ENCODE data around the gene TCF23.
"Not testable (repeated sequence)": the region's sequence is repeated elsewhere in the genome, so short reads cannot be mapped to it uniquely, and the experiment has no call there.

The TCF23 gene

DNA sequence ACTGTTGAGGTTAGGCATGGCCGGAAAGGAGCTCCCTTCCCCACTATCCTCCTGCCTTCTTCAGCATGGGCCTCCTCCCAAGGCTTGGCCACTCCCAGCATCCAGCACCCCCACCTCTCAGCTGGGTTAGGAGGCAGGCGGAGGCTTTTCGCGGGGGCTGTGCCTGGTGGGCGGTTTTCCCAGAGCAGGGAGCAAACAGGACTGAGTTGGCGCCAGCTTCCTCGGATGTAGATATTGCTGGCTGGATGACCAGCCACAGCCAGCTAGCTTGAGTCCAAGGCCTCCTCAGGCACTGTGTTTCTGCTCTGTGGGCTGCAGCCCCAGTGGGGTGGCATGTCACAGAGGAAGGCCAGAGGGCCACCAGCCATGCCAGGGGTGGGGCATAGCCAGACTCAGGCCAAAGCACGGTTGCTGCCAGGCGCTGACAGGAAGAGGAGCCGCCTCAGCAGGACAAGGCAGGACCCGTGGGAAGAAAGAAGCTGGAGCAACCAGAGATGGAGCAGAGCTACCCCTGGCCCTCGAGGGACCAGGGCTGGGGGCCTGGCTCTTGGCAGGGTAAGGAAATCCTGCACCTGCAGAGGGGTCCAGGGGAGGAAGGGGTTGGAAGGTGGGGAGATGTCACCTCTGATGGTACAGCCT lies at the start of gene TCF23:
Gene TCF23 (plus strand): TSS at position 204 of the 639 bp plus-strand sequence. CDS start 130 bp downstream, at position 334.
- H3K4me3 ChIP-seq (ENCODE audit: low read depth in 1 of 2, low read length in 2 of 2) = no peak within 1 kb of the TSS
- no peak within 1 kb of the TSS for H3K9ac ChIP-seq (ENCODE audit: low read depth in 1 of 2, low read length in 2 of 2)
- H3K4me1 ChIP-seq (ENCODE audit: control insufficient read depth in 1 of 2, insufficient read depth in 2 of 2, low read length in 2 of 2) = peaks cover 5 to 6% of the 10 kb centered on the region in 2 donors
- no peaks in the 10 kb centered on the region for H3K27me3 ChIP-seq (ENCODE audit: control insufficient read depth in 1 of 2, insufficient read depth in 2 of 2, low read length in 2 of 2)
- H3K9me3 ChIP-seq (ENCODE audit: control insufficient read depth in 1 of 2, low read length in 2 of 2) = no peaks in the 10 kb centered on the region
- no peak within 1 kb of the TSS for H3K27ac ChIP-seq (ENCODE audit: low read depth, low read length)
- H3K36me3 ChIP-seq (ENCODE audit: control insufficient read depth in 1 of 2, insufficient read depth in 2 of 2, low read length in 2 of 2) = no peaks in the 10 kb centered on the region

DNA sequence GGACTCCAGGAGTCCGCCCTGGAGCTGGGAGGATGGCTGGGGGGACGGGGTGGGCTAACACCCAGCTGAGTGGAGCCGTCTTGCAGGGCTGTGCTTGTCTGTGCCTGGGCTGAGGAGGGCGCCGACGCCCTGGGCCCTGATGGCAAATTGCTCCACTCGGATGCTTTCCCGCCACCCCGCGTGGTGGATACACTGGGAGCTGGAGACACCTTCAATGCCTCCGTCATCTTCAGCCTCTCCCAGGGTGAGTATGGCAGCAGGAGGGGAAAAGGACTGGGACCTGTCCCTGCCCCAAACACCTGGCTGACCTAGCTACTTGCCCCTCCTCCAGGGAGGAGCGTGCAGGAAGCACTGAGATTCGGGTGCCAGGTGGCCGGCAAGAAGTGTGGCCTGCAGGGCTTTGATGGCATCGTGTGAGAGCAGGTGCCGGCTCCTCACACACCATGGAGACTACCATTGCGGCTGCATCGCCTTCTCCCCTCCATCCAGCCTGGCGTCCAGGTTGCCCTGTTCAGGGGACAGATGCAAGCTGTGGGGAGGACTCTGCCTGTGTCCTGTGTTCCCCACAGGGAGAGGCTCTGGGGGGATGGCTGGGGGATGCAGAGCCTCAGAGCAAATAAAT lies 49.4 kb upstream of the TCF23 start:
- Histone ChIP-seq H3K36me3 (ENCODE audit: control insufficient read depth in 1 of 2, insufficient read depth in 2 of 2, low read length in 2 of 2) (peaks cover 20 to 55% of the 10 kb centered on the region in 2 donors), H3K27me3 (ENCODE audit: control insufficient read depth in 1 of 2, insufficient read depth in 2 of 2, low read length in 2 of 2) (no peaks in the 10 kb centered on the region), H3K4me3 (ENCODE audit: low read depth in 1 of 2, low read length in 2 of 2) (no peak overlapping the region), H3K27ac (ENCODE audit: low read depth, low read length) (no peak overlapping the region), H3K9me3 (ENCODE audit: control insufficient read depth in 1 of 2, low read length in 2 of 2) (no peaks in the 10 kb centered on the region), H3K9ac (ENCODE audit: low read depth in 1 of 2, low read length in 2 of 2) (no peak overlapping the region), H3K4me1 (ENCODE audit: control insufficient read depth in 1 of 2, insufficient read depth in 2 of 2, low read length in 2 of 2) (peaks cover 16 to 17% of the 10 kb centered on the region in 2 donors)

DNA sequence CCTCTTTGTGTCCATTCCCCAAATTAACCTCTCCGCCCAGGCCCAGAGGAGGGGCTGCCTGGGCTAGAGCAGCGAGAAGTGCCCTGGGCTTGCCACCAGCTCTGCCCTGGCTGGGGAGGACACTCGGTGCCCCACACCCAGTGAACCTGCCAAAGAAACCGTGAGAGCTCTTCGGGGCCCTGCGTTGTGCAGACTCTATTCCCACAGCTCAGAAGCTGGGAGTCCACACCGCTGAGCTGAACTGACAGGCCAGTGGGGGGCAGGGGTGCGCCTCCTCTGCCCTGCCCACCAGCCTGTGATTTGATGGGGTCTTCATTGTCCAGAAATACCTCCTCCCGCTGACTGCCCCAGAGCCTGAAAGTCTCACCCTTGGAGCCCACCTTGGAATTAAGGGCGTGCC lies 48.8 kb upstream of the TCF23 start:
- Histone ChIP-seq H3K9ac (ENCODE audit: low read depth in 1 of 2, low read length in 2 of 2) (no peak overlapping the region), H3K4me1 (ENCODE audit: control insufficient read depth in 1 of 2, insufficient read depth in 2 of 2, low read length in 2 of 2) (peaks cover 11% of the 10 kb centered on the region in 2 donors), H3K27ac (ENCODE audit: low read depth, low read length) (no peak overlapping the region), H3K4me3 (ENCODE audit: low read depth in 1 of 2, low read length in 2 of 2) (no peak overlapping the region), H3K9me3 (ENCODE audit: control insufficient read depth in 1 of 2, low read length in 2 of 2) (no peaks in the 10 kb centered on the region), H3K27me3 (ENCODE audit: control insufficient read depth in 1 of 2, insufficient read depth in 2 of 2, low read length in 2 of 2) (no peaks in the 10 kb centered on the region), H3K36me3 (ENCODE audit: control insufficient read depth in 1 of 2, insufficient read depth in 2 of 2, low read length in 2 of 2) (peaks cover 20 to 51% of the 10 kb centered on the region in 2 donors)

DNA sequence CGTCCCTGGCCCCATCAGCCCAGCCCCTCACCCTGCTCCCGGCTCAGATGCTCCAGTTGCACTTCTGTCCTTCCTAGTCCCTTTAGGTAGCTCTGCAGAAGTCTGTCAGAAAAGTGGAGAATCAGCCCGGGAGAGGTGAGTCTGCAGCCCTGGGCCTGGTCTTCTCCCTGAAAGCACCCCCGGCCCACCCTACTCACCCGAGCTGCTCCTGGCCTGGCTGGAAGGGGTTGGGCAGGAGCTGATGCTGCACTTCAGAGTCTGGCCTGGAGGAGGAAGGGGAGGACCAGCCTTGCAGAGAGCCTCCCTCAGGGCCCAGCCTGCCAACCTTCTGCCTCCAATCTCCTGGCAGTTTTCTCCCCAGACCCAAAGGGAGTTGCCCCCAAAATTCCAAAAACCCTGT lies 46.5 kb upstream of the TCF23 start:
- Histone ChIP-seq H3K27ac (ENCODE audit: low read depth, low read length) (no peak overlapping the region), H3K27me3 (ENCODE audit: control insufficient read depth in 1 of 2, insufficient read depth in 2 of 2, low read length in 2 of 2) (no peaks in the 10 kb centered on the region), H3K4me1 (ENCODE audit: control insufficient read depth in 1 of 2, insufficient read depth in 2 of 2, low read length in 2 of 2) (no peaks in the 10 kb centered on the region), H3K9me3 (ENCODE audit: control insufficient read depth in 1 of 2, low read length in 2 of 2) (no peaks in the 10 kb centered on the region), H3K36me3 (ENCODE audit: control insufficient read depth in 1 of 2, insufficient read depth in 2 of 2, low read length in 2 of 2) (peaks cover 14 to 32% of the 10 kb centered on the region in 2 donors), H3K9ac (ENCODE audit: low read depth in 1 of 2, low read length in 2 of 2) (no peak overlapping the region), H3K4me3 (ENCODE audit: low read depth in 1 of 2, low read length in 2 of 2) (no peak overlapping the region)

DNA sequence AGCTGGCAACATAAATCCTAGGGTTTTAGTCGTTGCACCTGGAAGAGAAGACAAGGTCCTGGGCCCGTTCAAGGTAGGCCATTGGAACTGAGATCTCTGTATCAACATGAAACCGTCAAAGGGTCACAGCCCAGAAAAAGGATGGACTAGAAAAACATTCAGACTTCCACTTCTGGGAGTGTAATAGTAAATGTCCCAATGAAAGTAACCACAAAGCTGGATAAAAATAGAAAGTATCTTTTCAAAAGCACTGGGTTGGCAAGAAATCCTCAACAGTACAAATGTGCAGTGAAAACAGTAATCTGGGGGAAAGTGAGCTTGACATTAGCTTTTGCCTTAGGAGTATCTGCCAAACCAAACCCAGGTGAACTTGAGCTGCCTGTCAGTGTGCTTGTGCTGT lies 42.8 kb upstream of the TCF23 start:
- Histone ChIP-seq H3K9me3 (ENCODE audit: control insufficient read depth in 1 of 2, low read length in 2 of 2) (no peaks in the 10 kb centered on the region), H3K9ac (ENCODE audit: low read depth in 1 of 2, low read length in 2 of 2) (no peak overlapping the region), H3K4me1 (ENCODE audit: control insufficient read depth in 1 of 2, insufficient read depth in 2 of 2, low read length in 2 of 2) (no peaks in the 10 kb centered on the region), H3K4me3 (ENCODE audit: low read depth in 1 of 2, low read length in 2 of 2) (no peak overlapping the region), H3K27me3 (ENCODE audit: control insufficient read depth in 1 of 2, insufficient read depth in 2 of 2, low read length in 2 of 2) (no peaks in the 10 kb centered on the region), H3K27ac (ENCODE audit: low read depth, low read length) (no peak overlapping the region), H3K36me3 (ENCODE audit: control insufficient read depth in 1 of 2, insufficient read depth in 2 of 2, low read length in 2 of 2) (peaks cover 0 to 2% of the 10 kb centered on the region in 2 donors)

DNA sequence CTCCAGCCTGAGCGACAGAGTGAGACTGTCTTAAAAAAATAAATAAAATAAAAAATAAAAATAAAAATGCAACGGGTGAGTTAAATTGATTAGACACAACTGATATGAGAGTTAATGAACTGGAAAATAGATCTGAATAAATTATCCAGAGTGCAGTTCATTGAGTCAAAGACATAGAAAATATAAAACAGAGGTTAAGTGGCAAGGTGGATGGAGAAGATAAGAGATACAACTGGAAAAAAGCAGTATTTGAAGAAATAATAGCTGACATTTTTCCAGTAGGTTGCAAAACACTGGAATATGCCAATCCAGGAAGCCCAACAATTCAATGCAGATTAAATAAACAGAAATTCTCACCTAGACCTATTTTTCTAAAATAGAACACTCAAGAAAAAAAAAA lies 40.6 kb upstream of the TCF23 start:
- H3K9ac ChIP-seq (ENCODE audit: low read depth in 1 of 2, low read length in 2 of 2) = no peak overlapping the region
- H3K9me3 ChIP-seq (ENCODE audit: control insufficient read depth in 1 of 2, low read length in 2 of 2) = no peaks in the 10 kb centered on the region
- H3K27me3 ChIP-seq (ENCODE audit: control insufficient read depth in 1 of 2, insufficient read depth in 2 of 2, low read length in 2 of 2) = no peaks in the 10 kb centered on the region
- H3K4me1 ChIP-seq (ENCODE audit: control insufficient read depth in 1 of 2, insufficient read depth in 2 of 2, low read length in 2 of 2) = no peaks in the 10 kb centered on the region
- no peak overlapping the region for H3K27ac ChIP-seq (ENCODE audit: low read depth, low read length)
- no peak overlapping the region for H3K4me3 ChIP-seq (ENCODE audit: low read depth in 1 of 2, low read length in 2 of 2)
- no peaks in the 10 kb centered on the region for H3K36me3 ChIP-seq (ENCODE audit: control insufficient read depth in 1 of 2, insufficient read depth in 2 of 2, low read length in 2 of 2)

DNA sequence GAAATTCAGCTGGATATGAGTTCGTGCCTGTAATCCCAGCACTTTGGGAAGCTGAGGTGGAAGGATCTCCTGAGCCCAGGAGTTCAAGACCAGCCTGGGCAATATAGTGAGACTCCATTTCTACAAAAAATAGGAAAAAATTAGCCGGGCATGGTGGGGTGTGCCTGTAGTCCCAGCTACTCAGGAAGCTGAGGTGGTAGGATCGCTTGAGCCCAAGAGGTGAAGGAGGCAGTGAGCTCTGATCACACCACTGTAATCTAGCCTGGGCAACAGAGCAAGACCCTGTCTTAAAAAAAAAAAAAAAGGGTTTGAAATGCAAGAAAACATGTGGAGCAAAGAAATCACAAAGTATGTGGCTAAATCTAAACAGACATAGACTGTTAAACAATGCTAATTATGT lies 39.7 kb upstream of the TCF23 start:
- H3K4me3 ChIP-seq (ENCODE audit: low read depth in 1 of 2, low read length in 2 of 2) = no peak overlapping the region
- no peaks in the 10 kb centered on the region for H3K9me3 ChIP-seq (ENCODE audit: control insufficient read depth in 1 of 2, low read length in 2 of 2)
- H3K4me1 ChIP-seq (ENCODE audit: control insufficient read depth in 1 of 2, insufficient read depth in 2 of 2, low read length in 2 of 2) = no peaks in the 10 kb centered on the region
- no peak overlapping the region for H3K9ac ChIP-seq (ENCODE audit: low read depth in 1 of 2, low read length in 2 of 2)
- no peaks in the 10 kb centered on the region for H3K27me3 ChIP-seq (ENCODE audit: control insufficient read depth in 1 of 2, insufficient read depth in 2 of 2, low read length in 2 of 2)
- H3K27ac ChIP-seq (ENCODE audit: low read depth, low read length) = no peak overlapping the region
- no peaks in the 10 kb centered on the region for H3K36me3 ChIP-seq (ENCODE audit: control insufficient read depth in 1 of 2, insufficient read depth in 2 of 2, low read length in 2 of 2)

DNA sequence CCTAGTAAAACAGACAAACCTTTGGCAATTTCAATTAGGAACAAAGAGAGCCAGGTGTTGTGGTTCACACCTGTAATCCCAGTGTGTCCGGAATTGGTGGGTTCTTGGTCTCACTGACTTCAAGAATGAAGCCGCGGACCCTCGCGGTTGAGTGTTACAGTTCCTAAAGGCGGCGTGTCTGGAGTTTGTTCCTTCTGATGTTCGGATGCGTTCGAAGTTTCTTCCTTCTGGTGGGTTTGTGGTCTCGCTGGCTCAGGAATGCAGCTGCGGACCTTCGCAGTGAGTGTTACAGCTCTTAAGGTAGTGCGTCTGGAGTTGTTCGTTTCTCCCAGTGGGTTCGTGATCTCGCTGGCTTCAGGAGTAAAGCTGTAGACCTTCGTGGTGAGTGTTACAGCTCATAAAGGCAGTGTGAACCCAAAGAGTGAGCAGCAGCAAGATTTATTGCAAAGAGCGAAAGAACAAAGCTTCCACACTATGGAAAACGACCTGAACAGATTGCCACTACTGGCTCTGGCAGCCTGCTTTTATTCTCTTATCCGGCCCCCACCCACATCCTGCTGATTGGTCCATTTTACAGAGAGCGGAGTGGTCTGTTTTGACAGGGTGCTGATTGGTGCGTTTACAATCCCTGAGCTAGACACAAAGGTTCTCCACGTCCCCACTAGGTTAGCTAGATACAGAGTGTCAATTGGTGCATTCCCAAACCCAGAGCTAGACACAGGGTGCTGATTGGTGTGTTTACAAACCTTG lies 38.0 kb upstream of the TCF23 start:
- H3K4me1 ChIP-seq (ENCODE audit: control insufficient read depth in 1 of 2, insufficient read depth in 2 of 2, low read length in 2 of 2); H3K9ac ChIP-seq (ENCODE audit: low read depth in 1 of 2, low read length in 2 of 2); H3K9me3 ChIP-seq (ENCODE audit: control insufficient read depth in 1 of 2, low read length in 2 of 2); H3K4me3 ChIP-seq (ENCODE audit: low read depth in 1 of 2, low read length in 2 of 2); H3K27me3 ChIP-seq (ENCODE audit: control insufficient read depth in 1 of 2, insufficient read depth in 2 of 2, low read length in 2 of 2); H3K27ac ChIP-seq (ENCODE audit: low read depth, low read length); H3K36me3 ChIP-seq (ENCODE audit: control insufficient read depth in 1 of 2, insufficient read depth in 2 of 2, low read length in 2 of 2): not testable (repeated sequence)

DNA sequence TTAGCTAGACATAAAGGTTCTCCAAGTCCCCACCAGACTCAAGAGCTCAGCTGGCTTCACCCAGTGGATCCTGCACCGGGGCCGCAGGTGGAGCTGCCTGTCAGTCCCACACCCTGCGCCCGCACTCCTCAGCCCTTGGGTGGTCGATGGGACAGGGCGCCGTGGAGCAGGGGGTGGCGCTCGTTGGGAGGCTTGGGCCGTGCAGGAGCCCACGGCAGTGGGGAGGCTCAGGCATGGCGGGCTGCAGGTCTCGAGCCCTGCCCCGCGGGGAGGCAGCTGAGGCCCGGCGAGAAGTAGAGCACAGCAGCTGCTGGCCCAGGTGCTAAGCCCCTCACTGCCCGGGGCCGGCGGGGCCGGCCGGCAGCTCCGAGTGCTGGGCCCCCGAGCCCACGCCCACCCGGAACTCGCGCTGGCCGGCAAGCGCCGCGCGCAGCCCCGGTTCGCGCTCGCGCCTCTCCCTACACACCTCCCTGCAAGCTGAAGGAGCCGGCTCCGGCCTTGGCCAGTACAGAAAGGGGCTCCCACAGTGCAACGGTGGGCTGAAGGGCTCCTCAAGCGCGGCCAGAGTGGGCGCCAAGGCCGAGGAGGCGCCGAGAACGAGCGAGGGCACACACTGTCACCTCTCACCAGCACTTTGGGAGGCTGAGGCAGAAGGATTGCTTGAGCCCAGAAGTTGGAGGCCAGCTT lies 37.3 kb upstream of the TCF23 start:
- not testable (repeated sequence) for H3K27me3 ChIP-seq (ENCODE audit: control insufficient read depth in 1 of 2, insufficient read depth in 2 of 2, low read length in 2 of 2); H3K4me3 ChIP-seq (ENCODE audit: low read depth in 1 of 2, low read length in 2 of 2); H3K9me3 ChIP-seq (ENCODE audit: control insufficient read depth in 1 of 2, low read length in 2 of 2); H3K27ac ChIP-seq (ENCODE audit: low read depth, low read length); H3K36me3 ChIP-seq (ENCODE audit: control insufficient read depth in 1 of 2, insufficient read depth in 2 of 2, low read length in 2 of 2); H3K9ac ChIP-seq (ENCODE audit: low read depth in 1 of 2, low read length in 2 of 2); H3K4me1 ChIP-seq (ENCODE audit: control insufficient read depth in 1 of 2, insufficient read depth in 2 of 2, low read length in 2 of 2)

DNA sequence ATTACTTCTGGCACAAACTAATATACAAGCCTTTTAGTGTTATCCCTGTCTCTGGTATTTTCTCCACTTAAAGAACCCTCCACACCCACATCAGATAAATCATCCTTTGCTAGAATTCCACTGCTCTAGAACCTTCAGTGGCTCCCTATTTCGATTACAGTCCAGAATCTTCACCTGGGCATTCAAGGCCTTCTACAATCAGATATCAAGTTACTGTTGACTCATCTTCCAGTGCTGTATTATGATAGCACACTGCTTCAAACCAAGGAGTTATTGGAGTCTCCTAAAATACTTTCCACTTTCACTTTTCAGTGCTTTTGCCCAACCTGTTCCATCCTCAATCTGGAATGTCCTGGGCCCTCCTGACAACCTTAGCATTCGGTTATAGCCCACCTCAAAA lies 33.3 kb upstream of the TCF23 start:
- Histone ChIP-seq H3K27me3 (ENCODE audit: control insufficient read depth in 1 of 2, insufficient read depth in 2 of 2, low read length in 2 of 2) (peaks cover 12% of the 10 kb centered on the region in 2 donors), H3K4me1 (ENCODE audit: control insufficient read depth in 1 of 2, insufficient read depth in 2 of 2, low read length in 2 of 2) (peaks cover 4 to 9% of the 10 kb centered on the region in 2 donors), H3K9me3 (ENCODE audit: control insufficient read depth in 1 of 2, low read length in 2 of 2) (no peaks in the 10 kb centered on the region), H3K27ac (ENCODE audit: low read depth, low read length) (no peak overlapping the region), H3K9ac (ENCODE audit: low read depth in 1 of 2, low read length in 2 of 2) (no peak overlapping the region), H3K4me3 (ENCODE audit: low read depth in 1 of 2, low read length in 2 of 2) (no peak overlapping the region), H3K36me3 (ENCODE audit: control insufficient read depth in 1 of 2, insufficient read depth in 2 of 2, low read length in 2 of 2) (no peaks in the 10 kb centered on the region)

All from duodenal mucosa (tissue), 2 donors.